GM19455 (cell line): ENCODE results near the gene CHSY3.
"Not testable (repeated sequence)": the region's sequence is repeated elsewhere in the genome, so short reads cannot be mapped to it uniquely, and the experiment has no call there.

Experiments
- ATAC-seq: cut with Tn5 transposase; IDR thresholded peaks from one replicate; pipeline ENCODE4 v1.9.1; 2021; ENCODE audit not compliant: unreplicated experiment

Gene CHSY3

GRCh38 chr5:130141659-130142320 lies 237.5 kb downstream of the CHSY3 start:
- peak; percentile 76 for ATAC-seq

GRCh38 chr5:130151239-130151638 lies 247.0 kb downstream of the CHSY3 start:
- no peak for ATAC-seq

- no peak for ATAC-seq
Measured at GRCh38 chr5:130155345-130156011, 251.2 kb downstream of the CHSY3 start.

- ATAC-seq, result no peak
Measured at GRCh38 chr5:130158036-130158435, 253.8 kb downstream of the CHSY3 start.

- no peak for ATAC-seq
Measured at GRCh38 chr5:130159968-130160367, 255.7 kb downstream of the CHSY3 start.

GRCh38 chr5:130164966-130165365 lies 260.7 kb downstream of the CHSY3 start:
- ATAC-seq, result no peak

GRCh38 chr5:130166839-130167490 lies 262.7 kb downstream of the CHSY3 start:
- ATAC-seq, result no peak

GRCh38 chr5:130168211-130168610 lies 263.9 kb downstream of the CHSY3 start:
- no peak for ATAC-seq

- ATAC-seq, result no peak
Measured at GRCh38 chr5:130171699-130172098, 267.4 kb downstream of the CHSY3 start.

GRCh38 chr5:130183115-130183514 lies 278.9 kb downstream of the CHSY3 start:
- ATAC-seq, result no peak

GRCh38 chr5:130189961-130190360 lies 285.7 kb downstream of the CHSY3 start:
- ATAC-seq, result no peak

GRCh38 chr5:130198927-130199326 lies 294.7 kb downstream of the CHSY3 start:
- ATAC-seq, result peak; percentile 63

- no peak for ATAC-seq
Measured at GRCh38 chr5:130206686-130207085, 302.4 kb downstream of the CHSY3 start.

GRCh38 chr5:130213607-130214006 lies 309.3 kb downstream of the CHSY3 start:
- ATAC-seq, result no peak

- ATAC-seq, result no peak
Measured at GRCh38 chr5:130216286-130216685, 312.0 kb downstream of the CHSY3 start.

- ATAC-seq, result no peak
Measured at GRCh38 chr5:130222573-130222972, 318.3 kb downstream of the CHSY3 start.

- ATAC-seq, result not testable (repeated sequence)
Measured at GRCh38 chr5:130226556-130226955, 322.3 kb downstream of the CHSY3 start.

GRCh38 chr5:130227699-130228098 lies 323.4 kb downstream of the CHSY3 start:
- no peak for ATAC-seq

GRCh38 chr5:130231786-130232185 lies 327.5 kb downstream of the CHSY3 start:
- no peak for ATAC-seq

- ATAC-seq, result no peak
Measured at GRCh38 chr5:130234816-130235215, 330.6 kb downstream of the CHSY3 start.
